Measurements from ENCODE around the gene UBL5. TPM values are rescaled to one million over a fixed set of nuclear protein-coding genes. Genes with fewer than 3 reads are reported as not detected.
A peak's percentile ranks its signal among the peaks of the same experiment; 100 is the strongest.

The UBL5 gene
- polyA plus RNA-seq, 2 of the 4 experiments (the other 2 are of a cell fraction), result 460 to 519 TPM

DNA sequence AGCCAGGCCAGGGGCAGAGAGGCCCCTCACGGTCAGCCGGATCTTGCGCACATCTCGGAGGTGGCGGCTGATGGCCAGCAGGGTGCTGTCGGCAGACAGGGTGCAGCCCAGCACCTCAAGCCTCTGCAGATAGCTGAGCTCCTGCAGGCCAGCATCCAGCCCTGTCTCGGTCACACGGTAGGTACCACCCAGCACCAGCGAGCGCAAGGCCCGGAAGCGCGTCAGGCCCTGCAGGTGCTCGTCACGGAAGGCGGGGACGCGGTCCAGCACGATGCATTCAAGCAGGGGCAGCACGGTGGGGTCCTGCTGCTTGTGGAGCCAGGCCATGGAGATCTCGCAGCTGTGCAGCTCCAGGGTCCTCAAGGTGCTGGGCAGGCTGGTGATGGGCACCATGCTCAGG lies 16.6 kb upstream of the UBL5 start:
- no peaks in the 10 kb centered on the region for H3K9me3 ChIP-seq
- ChIA-PET CTCF (interaction anchor here (0.6 kb wide), 1 partner anchor 1737 kb away, joined by 3 read pairs; no protein-coding TSS in a partner anchor), POLR2A (no interaction called here)
- DNase-seq (ENCODE audit: low read depth in 1 of 2, low spot score in 1 of 2) (no peak), ATAC-seq (no peak), FAIRE-seq (no peak)
- H3K4me3 ChIP-seq, result no peak overlapping the region
- 100% methylated on average over 4 of the region's 21 CpGs for WGBS (ENCODE audit: missing lambda C conversion rate)
- no peak overlapping the region for H3K4me2 ChIP-seq
- no peaks in the 10 kb centered on the region for H3K4me1 ChIP-seq
- H3K27ac ChIP-seq, result no peak overlapping the region
- TF ChIP-seq CEBPB (IDR thresholded peaks at IDR 0.05), result no peak
- TF ChIP-seq, protein P1, sequence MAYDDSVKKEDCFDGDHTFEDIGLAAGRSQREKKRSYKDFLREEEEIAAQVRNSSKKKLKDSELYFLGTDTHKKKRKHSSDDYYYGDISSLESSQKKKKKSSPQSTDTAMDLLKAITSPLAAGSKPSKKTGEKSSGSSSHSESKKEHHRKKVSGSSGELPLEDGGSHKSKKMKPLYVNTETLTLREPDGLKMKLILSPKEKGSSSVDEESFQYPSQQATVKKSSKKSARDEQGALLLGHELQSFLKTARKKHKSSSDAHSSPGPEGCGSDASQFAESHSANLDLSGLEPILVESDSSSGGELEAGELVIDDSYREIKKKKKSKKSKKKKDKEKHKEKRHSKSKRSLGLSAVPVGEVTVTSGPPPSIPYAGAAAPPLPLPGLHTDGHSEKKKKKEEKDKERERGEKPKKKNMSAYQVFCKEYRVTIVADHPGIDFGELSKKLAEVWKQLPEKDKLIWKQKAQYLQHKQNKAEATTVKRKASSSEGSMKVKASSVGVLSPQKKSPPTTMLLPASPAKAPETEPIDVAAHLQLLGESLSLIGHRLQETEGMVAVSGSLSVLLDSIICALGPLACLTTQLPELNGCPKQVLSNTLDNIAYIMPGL (CRISPR knock-in tag; IDR thresholded peaks at IDR 0.05; ENCODE audit: borderline replicate concordance), result no peak
- TF ChIP-seq HDAC2 (IDR thresholded peaks at IDR 0.05), result no peak
- no peak for TF ChIP-seq HOXB13 (CRISPR knock-in tag; IDR thresholded peaks at IDR 0.05; ENCODE audit: low read depth)
- no peak for TF ChIP-seq HOXA7 (CRISPR knock-in tag; IDR thresholded peaks at IDR 0.05)
- TF ChIP-seq CHD2 (IDR thresholded peaks at IDR 0.05; ENCODE audit: low read length, partially characterized antibody), result no peak
- TF ChIP-seq NFE2L2 (conservative IDR thresholded peaks at IDR 0.05; ENCODE audit: low read length), result no peak
- no peak for TF ChIP-seq PHF8 (IDR thresholded peaks at IDR 0.05; ENCODE audit: borderline replicate concordance, low read depth)
- TF ChIP-seq, protein P2, sequence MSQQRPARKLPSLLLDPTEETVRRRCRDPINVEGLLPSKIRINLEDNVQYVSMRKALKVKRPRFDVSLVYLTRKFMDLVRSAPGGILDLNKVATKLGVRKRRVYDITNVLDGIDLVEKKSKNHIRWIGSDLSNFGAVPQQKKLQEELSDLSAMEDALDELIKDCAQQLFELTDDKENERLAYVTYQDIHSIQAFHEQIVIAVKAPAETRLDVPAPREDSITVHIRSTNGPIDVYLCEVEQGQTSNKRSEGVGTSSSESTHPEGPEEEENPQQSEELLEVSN (IDR thresholded peaks at IDR 0.05; ENCODE audit: borderline replicate concordance, low read depth), result no peak
- TF ChIP-seq CBX8 (IDR thresholded peaks at IDR 0.05), result no peak
- no peak for TF ChIP-seq EHF (CRISPR knock-in tag; IDR thresholded peaks at IDR 0.05)
- TF ChIP-seq, protein P3, sequence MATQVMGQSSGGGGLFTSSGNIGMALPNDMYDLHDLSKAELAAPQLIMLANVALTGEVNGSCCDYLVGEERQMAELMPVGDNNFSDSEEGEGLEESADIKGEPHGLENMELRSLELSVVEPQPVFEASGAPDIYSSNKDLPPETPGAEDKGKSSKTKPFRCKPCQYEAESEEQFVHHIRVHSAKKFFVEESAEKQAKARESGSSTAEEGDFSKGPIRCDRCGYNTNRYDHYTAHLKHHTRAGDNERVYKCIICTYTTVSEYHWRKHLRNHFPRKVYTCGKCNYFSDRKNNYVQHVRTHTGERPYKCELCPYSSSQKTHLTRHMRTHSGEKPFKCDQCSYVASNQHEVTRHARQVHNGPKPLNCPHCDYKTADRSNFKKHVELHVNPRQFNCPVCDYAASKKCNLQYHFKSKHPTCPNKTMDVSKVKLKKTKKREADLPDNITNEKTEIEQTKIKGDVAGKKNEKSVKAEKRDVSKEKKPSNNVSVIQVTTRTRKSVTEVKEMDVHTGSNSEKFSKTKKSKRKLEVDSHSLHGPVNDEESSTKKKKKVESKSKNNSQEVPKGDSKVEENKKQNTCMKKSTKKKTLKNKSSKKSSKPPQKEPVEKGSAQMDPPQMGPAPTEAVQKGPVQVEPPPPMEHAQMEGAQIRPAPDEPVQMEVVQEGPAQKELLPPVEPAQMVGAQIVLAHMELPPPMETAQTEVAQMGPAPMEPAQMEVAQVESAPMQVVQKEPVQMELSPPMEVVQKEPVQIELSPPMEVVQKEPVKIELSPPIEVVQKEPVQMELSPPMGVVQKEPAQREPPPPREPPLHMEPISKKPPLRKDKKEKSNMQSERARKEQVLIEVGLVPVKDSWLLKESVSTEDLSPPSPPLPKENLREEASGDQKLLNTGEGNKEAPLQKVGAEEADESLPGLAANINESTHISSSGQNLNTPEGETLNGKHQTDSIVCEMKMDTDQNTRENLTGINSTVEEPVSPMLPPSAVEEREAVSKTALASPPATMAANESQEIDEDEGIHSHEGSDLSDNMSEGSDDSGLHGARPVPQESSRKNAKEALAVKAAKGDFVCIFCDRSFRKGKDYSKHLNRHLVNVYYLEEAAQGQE (IDR thresholded peaks at IDR 0.05), result no peak

DNA sequence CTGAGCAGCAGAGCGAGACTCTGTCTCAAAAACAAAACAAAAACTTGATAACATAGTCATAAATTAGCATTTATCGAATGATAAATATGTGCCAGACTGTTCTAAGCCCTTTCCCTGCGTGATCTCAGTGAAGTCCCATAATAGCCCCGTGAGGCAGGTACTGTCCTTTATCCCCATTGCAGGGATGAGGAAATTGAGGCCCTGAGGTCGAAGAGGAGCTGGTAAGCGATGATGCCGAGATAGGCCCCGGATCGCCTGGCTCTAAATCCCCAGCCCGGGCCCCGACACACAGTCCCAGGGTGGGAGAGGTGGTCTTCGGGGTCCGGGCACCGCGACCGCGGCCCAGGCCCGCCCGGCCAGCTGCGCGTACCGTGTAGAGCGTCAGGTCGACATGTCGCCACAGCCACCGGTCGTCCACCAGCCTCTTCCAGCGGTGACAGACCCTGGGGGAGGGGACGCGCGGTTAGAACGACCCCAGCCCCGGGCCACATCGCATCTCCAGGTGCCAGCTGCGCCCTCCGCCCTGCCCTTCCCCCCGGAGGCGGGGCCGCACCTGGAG lies 9.5 kb upstream of the UBL5 start:
- Histone ChIP-seq H3K9me3 (no peaks in the 10 kb centered on the region), H3K27ac (peak overlapping the region; percentile 83 to 96), H3K4me3 (peak overlapping the region; percentile 80), H3K4me2 (peak overlapping the region; percentile 77), H3K4me1 (peaks cover 8% of the 10 kb centered on the region)
- ATAC-seq, result peak in 1 of 2 experiments; percentile 3; a peak in 3 of 6 replicates
- no peak for FAIRE-seq
- DNase-seq (ENCODE audit: low read depth in 1 of 2, low spot score in 1 of 2), result no peak
- TF ChIP-seq KDM5A (IDR thresholded peaks at IDR 0.05), result peak; percentile 93
- TF ChIP-seq RCOR1 (IDR thresholded peaks at IDR 0.05; ENCODE audit: low read depth, low read length), result no peak
- TF ChIP-seq HOXA7 (CRISPR knock-in tag; IDR thresholded peaks at IDR 0.05), result no peak
- TF ChIP-seq POLR2A (IDR thresholded peaks at IDR 0.05; ENCODE audit: low read length), result no peak
- TF ChIP-seq, protein P4, sequence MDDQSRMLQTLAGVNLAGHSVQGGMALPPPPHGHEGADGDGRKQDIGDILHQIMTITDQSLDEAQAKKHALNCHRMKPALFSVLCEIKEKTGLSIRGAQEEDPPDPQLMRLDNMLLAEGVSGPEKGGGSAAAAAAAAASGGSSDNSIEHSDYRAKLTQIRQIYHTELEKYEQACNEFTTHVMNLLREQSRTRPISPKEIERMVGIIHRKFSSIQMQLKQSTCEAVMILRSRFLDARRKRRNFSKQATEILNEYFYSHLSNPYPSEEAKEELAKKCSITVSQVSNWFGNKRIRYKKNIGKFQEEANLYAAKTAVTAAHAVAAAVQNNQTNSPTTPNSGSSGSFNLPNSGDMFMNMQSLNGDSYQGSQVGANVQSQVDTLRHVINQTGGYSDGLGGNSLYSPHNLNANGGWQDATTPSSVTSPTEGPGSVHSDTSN (IDR thresholded peaks at IDR 0.05), result no peak
- TF ChIP-seq HDAC2 (IDR thresholded peaks at IDR 0.05), result peak; percentile 51; the same call in 1 of the 2 replicates
- POLR2A ChIA-PET, result interaction anchor here (0.5 to 1.2 kb wide), 2 partner anchors 9 to 21 kb away, joined by 3 to 11 read pairs; partner anchors contain the start of gene UBL5
- CTCF ChIA-PET, result no interaction called here
- 19% methylated on average over 9 of the region's 39 CpGs for WGBS (ENCODE audit: missing lambda C conversion rate)
